HCT116 (cell line): ENCODE results near the gene MTMR10. TPM values are rescaled to one million over a fixed set of nuclear protein-coding genes. Genes with fewer than 3 reads are reported as not detected.

Experiments used
- CBX3 ChIP-seq: IDR thresholded peaks from 2 replicates; pipeline ENCODE4 v1.6.1; 2012; ENCODE audit warnings: low read depth
- EGR1 ChIP-seq: IDR thresholded peaks from 2 replicates; pipeline ENCODE4 v1.6.1; 2012; ENCODE audit warnings: low read depth
- EZH2 ChIP-seq: fragments of 200-600 bp; sonication (generic); IDR thresholded peaks from 2 replicates; pipeline ENCODE4 v1.6.1; 2017; ENCODE audit warnings: antibody characterized with exemption, mixed run types
- JUND ChIP-seq: IDR thresholded peaks from 2 replicates; pipeline ENCODE4 v1.6.1; 2012
- POLR2A ChIP-seq: IDR thresholded peaks from 2 replicates; pipeline ENCODE4 v1.7.0; 2011; ENCODE audit warnings: borderline replicate concordance; ENCODE audit not compliant: insufficient read depth, insufficient read length; ENCODE audit errors: extremely low read depth
- POLR2AphosphoS5 ChIP-seq: IDR thresholded peaks from 2 replicates; pipeline ENCODE4 v1.6.1; 2011; ENCODE audit warnings: mild to moderate bottlenecking, low read depth, low read length, moderate library complexity
- SP1 ChIP-seq: IDR thresholded peaks from 2 replicates; pipeline ENCODE4 v1.6.1; 2012; ENCODE audit warnings: low read depth
- SRF ChIP-seq: IDR thresholded peaks from 2 replicates; pipeline ENCODE4 v1.6.1; 2012; ENCODE audit warnings: low read depth
- ZBTB33 ChIP-seq: IDR thresholded peaks from 2 replicates; pipeline ENCODE4 v1.6.1; 2011; ENCODE audit warnings: mild to moderate bottlenecking, low read length, moderate library complexity; ENCODE audit not compliant: insufficient replicate concordance; ENCODE audit errors: extremely low read depth
- total RNA-seq: library from RNA; stranded (reverse); gene quantifications from one replicate; pipeline ENCODE4 v1.2.1, GENCODE V29; 2021; ENCODE audit not compliant: unreplicated experiment
- TF ChIP-seq, protein P1 (sequence below): IDR thresholded peaks from 2 replicates; pipeline ENCODE4 v1.6.1; 2012; ENCODE audit warnings: low read depth

The MTMR10 gene
- total RNA-seq, 1 experiment from 2014 or later, result 13.4 TPM

- TF ChIP-seq ZBTB33 (no peak), JUND (no peak), EGR1 (no peak), EZH2 (no peak), SRF (no peak), POLR2A (no peak), SP1 (no peak), POLR2AphosphoS5 (no peak), CBX3 (no peak)
- TF ChIP-seq, protein P1, sequence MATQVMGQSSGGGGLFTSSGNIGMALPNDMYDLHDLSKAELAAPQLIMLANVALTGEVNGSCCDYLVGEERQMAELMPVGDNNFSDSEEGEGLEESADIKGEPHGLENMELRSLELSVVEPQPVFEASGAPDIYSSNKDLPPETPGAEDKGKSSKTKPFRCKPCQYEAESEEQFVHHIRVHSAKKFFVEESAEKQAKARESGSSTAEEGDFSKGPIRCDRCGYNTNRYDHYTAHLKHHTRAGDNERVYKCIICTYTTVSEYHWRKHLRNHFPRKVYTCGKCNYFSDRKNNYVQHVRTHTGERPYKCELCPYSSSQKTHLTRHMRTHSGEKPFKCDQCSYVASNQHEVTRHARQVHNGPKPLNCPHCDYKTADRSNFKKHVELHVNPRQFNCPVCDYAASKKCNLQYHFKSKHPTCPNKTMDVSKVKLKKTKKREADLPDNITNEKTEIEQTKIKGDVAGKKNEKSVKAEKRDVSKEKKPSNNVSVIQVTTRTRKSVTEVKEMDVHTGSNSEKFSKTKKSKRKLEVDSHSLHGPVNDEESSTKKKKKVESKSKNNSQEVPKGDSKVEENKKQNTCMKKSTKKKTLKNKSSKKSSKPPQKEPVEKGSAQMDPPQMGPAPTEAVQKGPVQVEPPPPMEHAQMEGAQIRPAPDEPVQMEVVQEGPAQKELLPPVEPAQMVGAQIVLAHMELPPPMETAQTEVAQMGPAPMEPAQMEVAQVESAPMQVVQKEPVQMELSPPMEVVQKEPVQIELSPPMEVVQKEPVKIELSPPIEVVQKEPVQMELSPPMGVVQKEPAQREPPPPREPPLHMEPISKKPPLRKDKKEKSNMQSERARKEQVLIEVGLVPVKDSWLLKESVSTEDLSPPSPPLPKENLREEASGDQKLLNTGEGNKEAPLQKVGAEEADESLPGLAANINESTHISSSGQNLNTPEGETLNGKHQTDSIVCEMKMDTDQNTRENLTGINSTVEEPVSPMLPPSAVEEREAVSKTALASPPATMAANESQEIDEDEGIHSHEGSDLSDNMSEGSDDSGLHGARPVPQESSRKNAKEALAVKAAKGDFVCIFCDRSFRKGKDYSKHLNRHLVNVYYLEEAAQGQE, result no peak
Observed at GRCh38 chr15:30921106-30921505, 70.3 kb downstream of the MTMR10 start (continued).
